AG04450 (cell line): Measurements from ENCODE around the gene BLNK. TPM values are rescaled to one million over a fixed set of nuclear protein-coding genes. Genes with fewer than 3 reads are reported as not detected.

ENCODE experiments used
- CTCF ChIA-PET: fragments of 300-600, 350-600 bp; formaldehyde crosslinking; extraction: SDS; loops from one replicate; lab custom pipeline; 2022; ENCODE audit warnings: antibody characterized with exemption, inconsistent platforms; lab: Charles Lee
- POLR2A ChIA-PET: fragments of 350-600 bp; formaldehyde crosslinking; extraction: SDS; loops from one replicate; lab custom pipeline; 2021; ENCODE audit warnings: antibody characterized with exemption, inconsistent platforms; lab: Yijun Ruan, JAX
- DNase-seq: peaks from one replicate; pipeline ENCODE4 v3.0.0-alpha.2; 2011; ENCODE audit warnings: low read depth, low spot score
- H3K27ac ChIP-seq: one replicate; pipeline ENCODE4 v1.5.1; 2012; ENCODE audit warnings: low read depth, low read length, control low read depth
- H3K27me3 ChIP-seq: one replicate; pipeline ENCODE4 v1.6.0; 2012; ENCODE audit warnings: low read length; ENCODE audit not compliant: control insufficient read depth, insufficient read depth
- H3K4me3 ChIP-seq: 2 replicates; pipeline ENCODE4 v1.5.1; 2011; ENCODE audit warnings: mild to moderate bottlenecking, low read depth, low read length, control low read depth
- H3K9me3 ChIP-seq: 2 replicates; pipeline ENCODE4 v1.5.1; 2012; ENCODE audit warnings: low read length; ENCODE audit not compliant: control insufficient read depth, insufficient read depth
- polyA plus RNA-seq: library from polyadenylated mRNA; depleted of rRNA; stranded (reverse); fragments of >200 nt; gene quantifications from 2 replicates; pipeline ENCODE4 v1.2.3, GENCODE V29; 2011
- TF ChIP-seq, protein P1 (sequence below): IDR thresholded peaks from 2 replicates; pipeline ENCODE4 v1.5.1; 2011; ENCODE audit warnings: low read depth, low read length, control low read depth, inconsistent platforms

BLNK gene
- polyA plus RNA-seq, 1 experiment = not detected

DNA sequence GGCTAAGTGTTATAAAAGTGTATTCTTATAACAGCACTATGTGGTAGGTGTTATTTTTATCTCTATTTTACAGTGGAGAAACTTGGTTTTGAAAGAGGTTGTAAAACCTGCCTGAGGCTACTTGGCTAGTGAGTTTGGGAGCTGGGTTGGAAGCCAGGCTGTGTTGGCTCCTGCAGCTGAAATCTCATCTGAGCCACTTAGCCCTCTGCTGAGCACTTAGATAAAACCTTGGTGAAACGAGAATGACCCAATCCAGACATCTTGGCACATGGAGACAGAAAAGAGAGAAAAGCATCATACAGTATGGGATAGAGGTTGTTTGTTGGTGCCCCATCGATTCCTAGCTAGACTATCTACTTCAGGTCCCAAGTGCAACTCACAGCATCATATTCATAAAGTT is 37.4 kb downstream of the BLNK start:
- no peak overlapping the region for H3K4me3 ChIP-seq
- ChIA-PET POLR2A (no interaction called here), CTCF (interaction anchor here (1.5 kb wide), 1 partner anchor 217 kb away, joined by 3 read pairs; no protein-coding TSS in a partner anchor)

DNA sequence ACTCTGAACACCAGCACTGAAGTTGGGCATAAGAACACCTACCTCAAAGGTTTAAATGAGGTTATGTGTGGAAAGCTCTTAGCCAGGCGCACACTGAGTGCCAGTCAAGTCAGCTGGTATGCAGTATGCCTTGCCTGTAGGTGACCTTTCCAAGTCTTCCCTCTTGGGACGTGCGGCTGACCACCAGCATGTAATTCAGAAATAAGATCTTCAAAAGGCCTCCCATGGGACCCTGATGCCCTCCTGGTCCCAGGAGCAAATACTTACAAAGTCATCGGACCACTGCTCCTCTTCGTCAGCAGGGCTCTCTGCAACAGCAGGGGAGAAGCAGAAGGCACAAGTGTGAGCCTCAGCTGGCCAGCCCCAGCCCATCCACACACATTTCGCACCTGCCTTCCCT is 40.8 kb downstream of the BLNK start:
- Histone ChIP-seq H3K27ac (no peak overlapping the region), H3K9me3 (no peaks in the 10 kb centered on the region; the same call in 1 of the 2 replicates), H3K4me3 (no peak overlapping the region), H3K27me3 (no peaks in the 10 kb centered on the region)
- TF ChIP-seq, protein P1, sequence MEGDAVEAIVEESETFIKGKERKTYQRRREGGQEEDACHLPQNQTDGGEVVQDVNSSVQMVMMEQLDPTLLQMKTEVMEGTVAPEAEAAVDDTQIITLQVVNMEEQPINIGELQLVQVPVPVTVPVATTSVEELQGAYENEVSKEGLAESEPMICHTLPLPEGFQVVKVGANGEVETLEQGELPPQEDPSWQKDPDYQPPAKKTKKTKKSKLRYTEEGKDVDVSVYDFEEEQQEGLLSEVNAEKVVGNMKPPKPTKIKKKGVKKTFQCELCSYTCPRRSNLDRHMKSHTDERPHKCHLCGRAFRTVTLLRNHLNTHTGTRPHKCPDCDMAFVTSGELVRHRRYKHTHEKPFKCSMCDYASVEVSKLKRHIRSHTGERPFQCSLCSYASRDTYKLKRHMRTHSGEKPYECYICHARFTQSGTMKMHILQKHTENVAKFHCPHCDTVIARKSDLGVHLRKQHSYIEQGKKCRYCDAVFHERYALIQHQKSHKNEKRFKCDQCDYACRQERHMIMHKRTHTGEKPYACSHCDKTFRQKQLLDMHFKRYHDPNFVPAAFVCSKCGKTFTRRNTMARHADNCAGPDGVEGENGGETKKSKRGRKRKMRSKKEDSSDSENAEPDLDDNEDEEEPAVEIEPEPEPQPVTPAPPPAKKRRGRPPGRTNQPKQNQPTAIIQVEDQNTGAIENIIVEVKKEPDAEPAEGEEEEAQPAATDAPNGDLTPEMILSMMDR = no peak
- no peak for DNase-seq
- POLR2A ChIA-PET = no interaction called here
- CTCF ChIA-PET = interaction anchor here (0.6 to 2.3 kb wide), 13 partner anchors 8 to 610 kb away, joined by 3 to 15 read pairs (median 5); partner anchors contain the start of gene TCTN3

More for the DNA sequence above, 37.4 kb downstream of the BLNK start:
- Histone ChIP-seq H3K9me3 (no peaks in the 10 kb centered on the region; the same call in 1 of the 2 replicates), H3K27me3 (no peaks in the 10 kb centered on the region), H3K27ac (no peak overlapping the region)
- DNase-seq = no peak
- TF ChIP-seq, protein P1 = no peak

DNA sequence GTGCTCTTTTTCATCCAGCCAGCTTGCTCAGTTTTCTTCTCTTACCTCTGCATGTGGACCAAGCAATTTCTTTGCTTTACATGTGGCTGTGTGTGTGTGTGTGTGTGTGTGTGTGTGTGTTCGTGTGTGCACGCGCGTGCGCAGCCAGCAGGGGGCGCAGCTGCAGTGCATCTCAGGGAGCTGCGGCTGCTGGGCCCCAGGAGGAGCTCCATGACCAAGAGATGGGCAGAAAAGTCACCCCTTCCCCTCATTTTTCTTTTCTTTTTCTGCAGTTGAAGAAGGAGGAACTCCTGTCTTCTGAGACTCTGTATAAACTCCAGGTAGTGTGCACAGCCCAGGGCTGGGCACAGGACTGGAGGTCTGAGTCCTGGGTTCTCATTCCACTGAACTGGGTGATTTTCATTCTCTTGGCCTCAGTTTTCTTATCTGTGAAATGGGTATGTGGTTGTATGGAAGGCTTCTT is 41.8 kb downstream of the BLNK start:
- TF ChIP-seq, protein P1 = peak; percentile 78
- peak; percentile 20 for DNase-seq
- Histone ChIP-seq H3K4me3 (no peak overlapping the region), H3K27ac (no peak overlapping the region), H3K27me3 (no peaks in the 10 kb centered on the region), H3K9me3 (no peaks in the 10 kb centered on the region; the same call in 1 of the 2 replicates)
- POLR2A ChIA-PET = interaction anchor here (0.6 kb wide), 1 partner anchor 100 kb away, joined by 3 read pairs; no protein-coding TSS in a partner anchor
- CTCF ChIA-PET = interaction anchor here (0.6 to 2.3 kb wide), 50 partner anchors 9 to 1768 kb away, joined by 3 to 15 read pairs (median 4); partner anchors contain the start of genes HELLS and TCTN3

DNA sequence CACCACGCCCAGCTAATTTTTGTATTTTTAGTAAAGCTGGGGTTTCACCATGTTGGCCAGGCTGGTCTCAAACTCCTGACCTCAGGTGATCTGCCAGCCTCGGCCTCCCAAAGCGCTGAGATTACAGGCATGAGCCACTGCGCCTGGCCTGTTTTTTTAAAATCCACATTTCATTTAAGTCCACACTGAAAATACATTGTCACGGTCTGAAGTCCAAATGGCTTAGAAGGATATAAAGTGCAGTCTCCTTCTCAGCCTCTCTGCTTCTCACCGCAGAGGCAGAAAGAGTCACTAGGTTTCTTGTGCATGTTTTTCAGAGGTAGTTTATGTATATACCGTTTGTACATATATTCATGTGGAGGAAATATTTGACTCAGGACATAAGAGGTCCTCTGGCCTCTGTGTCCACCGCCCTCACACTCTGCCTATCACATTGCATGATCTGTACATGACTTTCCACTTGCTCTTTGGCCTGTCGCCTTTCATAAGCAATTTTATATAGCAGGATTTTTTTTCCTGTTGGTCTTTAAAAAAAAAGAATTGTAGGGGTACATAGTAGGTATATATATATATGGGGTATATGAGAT is 42.9 kb downstream of the BLNK start:
- Histone ChIP-seq H3K9me3 (no peaks in the 10 kb centered on the region; the same call in 1 of the 2 replicates), H3K27ac (no peak overlapping the region), H3K4me3 (no peak overlapping the region), H3K27me3 (no peaks in the 10 kb centered on the region)
- CTCF ChIA-PET = interaction anchor here (0.6 to 1.7 kb wide), 12 partner anchors 9 to 212 kb away, joined by 3 to 13 read pairs (median 6); no protein-coding TSS in a partner anchor
- DNase-seq = no peak
- TF ChIP-seq, protein P1 = no peak
- POLR2A ChIA-PET = no interaction called here

DNA sequence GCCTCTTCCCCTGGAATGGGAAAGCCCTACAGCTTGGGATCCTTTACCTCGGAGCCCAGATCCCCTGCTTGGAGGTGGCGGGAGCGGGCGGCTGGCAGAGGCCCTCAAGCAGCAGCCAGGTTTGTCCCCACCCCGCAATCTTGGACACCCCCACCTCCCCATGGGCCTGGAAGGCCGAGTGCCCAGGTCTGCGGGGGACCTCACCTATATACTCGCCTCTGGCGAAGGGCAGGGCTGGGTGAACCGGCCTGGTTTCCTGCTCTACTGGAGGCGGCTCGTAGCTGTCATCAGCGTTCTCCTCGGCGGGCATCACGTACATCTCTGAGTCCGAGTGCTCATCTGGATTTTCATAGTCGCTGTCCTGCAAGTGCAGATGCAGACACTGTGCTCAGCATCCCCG is 44.2 kb downstream of the BLNK start:
- no peak overlapping the region for H3K27ac ChIP-seq
- POLR2A ChIA-PET = no interaction called here
- no peak for DNase-seq
- H3K27me3 ChIP-seq = no peaks in the 10 kb centered on the region
- H3K9me3 ChIP-seq = no peaks in the 10 kb centered on the region; the same call in 1 of the 2 replicates
- CTCF ChIA-PET = interaction anchor here (0.7 to 1.2 kb wide), 2 partner anchors 210 to 315 kb away, joined by 3 read pairs; no protein-coding TSS in a partner anchor
- H3K4me3 ChIP-seq = no peak overlapping the region
- TF ChIP-seq, protein P1 = no peak
